MM.1S (cell line): Measurements from ENCODE around the gene ANO2.

ENCODE experiments used
- EZH2 ChIP-seq: fragments of 300-600 bp; sonication (generic); optimal IDR thresholded peaks from 2 replicates; pipeline ENCODE3; 2017; ENCODE audit warnings: low read depth, mild to moderate bottlenecking, antibody characterized with exemption, low read length, mixed read lengths
- TF ChIP-seq, protein P1 (sequence below): fragments of 300-600 bp; sonication (generic); IDR thresholded peaks from 2 replicates; pipeline ENCODE4 v1.5.1; 2016; ENCODE audit warnings: antibody characterized with exemption, low read length, mixed read lengths

GRCh38 chr12:5864972-5865371 is 80.1 kb downstream of the ANO2 start:
- TF ChIP-seq, protein P1, sequence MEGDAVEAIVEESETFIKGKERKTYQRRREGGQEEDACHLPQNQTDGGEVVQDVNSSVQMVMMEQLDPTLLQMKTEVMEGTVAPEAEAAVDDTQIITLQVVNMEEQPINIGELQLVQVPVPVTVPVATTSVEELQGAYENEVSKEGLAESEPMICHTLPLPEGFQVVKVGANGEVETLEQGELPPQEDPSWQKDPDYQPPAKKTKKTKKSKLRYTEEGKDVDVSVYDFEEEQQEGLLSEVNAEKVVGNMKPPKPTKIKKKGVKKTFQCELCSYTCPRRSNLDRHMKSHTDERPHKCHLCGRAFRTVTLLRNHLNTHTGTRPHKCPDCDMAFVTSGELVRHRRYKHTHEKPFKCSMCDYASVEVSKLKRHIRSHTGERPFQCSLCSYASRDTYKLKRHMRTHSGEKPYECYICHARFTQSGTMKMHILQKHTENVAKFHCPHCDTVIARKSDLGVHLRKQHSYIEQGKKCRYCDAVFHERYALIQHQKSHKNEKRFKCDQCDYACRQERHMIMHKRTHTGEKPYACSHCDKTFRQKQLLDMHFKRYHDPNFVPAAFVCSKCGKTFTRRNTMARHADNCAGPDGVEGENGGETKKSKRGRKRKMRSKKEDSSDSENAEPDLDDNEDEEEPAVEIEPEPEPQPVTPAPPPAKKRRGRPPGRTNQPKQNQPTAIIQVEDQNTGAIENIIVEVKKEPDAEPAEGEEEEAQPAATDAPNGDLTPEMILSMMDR: no peak
- no peak for TF ChIP-seq EZH2
